Astrocyte (in vitro differentiated cells and primary cell): Measurements from ENCODE around the gene PLD5. TPM values are rescaled to one million over a fixed set of nuclear protein-coding genes. Genes with fewer than 3 reads are reported as not detected.
"Not testable (repeated sequence)": the region's sequence is repeated elsewhere in the genome, so short reads cannot be mapped to it uniquely, and the experiment has no call there.

Source experiments
- DNase-seq: peaks from one replicate; pipeline ENCODE4 v3.0.0-alpha.2; 2010; ENCODE audit warnings: low read depth
- FAIRE-seq: peaks from 2 replicates; lab custom pipeline; 2011; peaks lifted over from hg19 to GRCh38; lab: Jason Lieb, UNC
- H2AFZ ChIP-seq: 2 replicates; pipeline ENCODE4 v1.6.0; 2012; ENCODE audit warnings: low read depth, low read length, inconsistent platforms
- H3K27ac ChIP-seq: 2 replicates; pipeline ENCODE4 v1.5.1; 2011; ENCODE audit warnings: low read depth, low read length, inconsistent platforms
- H3K27me3 ChIP-seq: 2 replicates; pipeline ENCODE4 v1.6.0; 2011; ENCODE audit warnings: low read length, inconsistent platforms; ENCODE audit not compliant: insufficient read depth
- H3K36me3 ChIP-seq: 2 replicates; pipeline ENCODE4 v1.5.1; 2011; ENCODE audit warnings: low read length, inconsistent platforms; ENCODE audit not compliant: insufficient read depth
- H3K4me1 ChIP-seq: 2 replicates; pipeline ENCODE4 v1.5.1; 2011; ENCODE audit warnings: low read length, inconsistent platforms; ENCODE audit not compliant: insufficient read depth
- H3K4me2 ChIP-seq: 2 replicates; pipeline ENCODE4 v1.6.0; 2012; ENCODE audit warnings: low read length, inconsistent platforms
- H3K4me3 ChIP-seq: 2 replicates; pipeline ENCODE4 v1.5.1; 2011; ENCODE audit warnings: low read depth, mild to moderate bottlenecking, low read length, inconsistent platforms; ENCODE audit not compliant: insufficient read depth
- H3K79me2 ChIP-seq: 2 replicates; pipeline ENCODE4 v1.6.0; 2012; ENCODE audit warnings: mild to moderate bottlenecking, low read length, inconsistent platforms; ENCODE audit not compliant: insufficient read depth
- H3K9ac ChIP-seq: 2 replicates; pipeline ENCODE4 v1.6.0; 2012; ENCODE audit warnings: mild to moderate bottlenecking, low read length, inconsistent platforms
- H3K9me3 ChIP-seq: 2 replicates; pipeline ENCODE4 v1.5.1; 2012; ENCODE audit warnings: low read depth, mild to moderate bottlenecking, low read length, inconsistent platforms; ENCODE audit not compliant: insufficient read depth
- H4K20me1 ChIP-seq: 2 replicates; pipeline ENCODE4 v1.6.0; 2012; ENCODE audit warnings: low read length, inconsistent platforms; ENCODE audit not compliant: insufficient read depth
- H3K27ac Mint-ChIP-seq: one replicate; pipeline ENCODE4 v1.8.0; 2021; ENCODE audit warnings: mild to moderate bottlenecking, mixed read lengths; ENCODE audit not compliant: unreplicated experiment
- H3K27me3 Mint-ChIP-seq: one replicate; pipeline ENCODE4 v1.8.0; 2021; ENCODE audit warnings: low read depth, mixed read lengths; ENCODE audit not compliant: unreplicated experiment
- H3K36me3 Mint-ChIP-seq: one replicate; pipeline ENCODE4 v1.8.0; 2021; ENCODE audit warnings: low read depth, mixed read lengths; ENCODE audit not compliant: unreplicated experiment
- H3K4me1 Mint-ChIP-seq: one replicate; pipeline ENCODE4 v1.8.0; 2021; ENCODE audit warnings: low read depth, mixed read lengths; ENCODE audit not compliant: unreplicated experiment
- H3K4me3 Mint-ChIP-seq: one replicate; pipeline ENCODE4 v1.8.0; 2021; ENCODE audit warnings: mild to moderate bottlenecking, moderate library complexity, mixed read lengths; ENCODE audit not compliant: unreplicated experiment
- H3K9me3 Mint-ChIP-seq: one replicate; pipeline ENCODE4 v1.8.0; 2021; ENCODE audit warnings: mild to moderate bottlenecking, mixed read lengths; ENCODE audit not compliant: unreplicated experiment
- CTCF ChIP-seq: IDR thresholded peaks from 2 replicates; pipeline ENCODE4 v1.5.1; 2011; ENCODE audit warnings: low read depth, mild to moderate bottlenecking, inconsistent platforms, low read length, moderate library complexity; ENCODE audit not compliant: insufficient read depth
- EZH2 ChIP-seq: IDR thresholded peaks from 2 replicates; pipeline ENCODE4 v1.6.1; 2012; ENCODE audit warnings: mild to moderate bottlenecking, low read length, inconsistent platforms; ENCODE audit not compliant: insufficient read depth
- total RNA-seq: library from RNA; stranded (reverse); gene quantifications from 2 replicates; pipeline ENCODE4 v1.2.1, GENCODE V29; 2021

Gene PLD5
- total RNA-seq, 1 donor from 2014 or later: 4.9 TPM

GRCh38 chr1:242398351-242398750, 126.1 kb downstream of the PLD5 start:
- DNase-seq (no peak), FAIRE-seq (no peak)
- Histone ChIP-seq H4K20me1 (no peaks in the 10 kb centered on the region), H2AFZ (no peak overlapping the region), H3K4me3 (no peak overlapping the region), H3K9me3 (no peaks in the 10 kb centered on the region), H3K4me1 (no peaks in the 10 kb centered on the region), H3K79me2 (no peaks in the 10 kb centered on the region), H3K36me3 (no peaks in the 10 kb centered on the region), H3K9ac (no peak overlapping the region), H3K4me2 (no peak overlapping the region), H3K27ac (no peak overlapping the region), H3K27me3 (no peaks in the 10 kb centered on the region)
- no peak overlapping the region for H3K27ac Mint-ChIP-seq
- TF ChIP-seq EZH2: no peak
- no peak for TF ChIP-seq CTCF
- no peaks in the 10 kb centered on the region for H3K4me1 Mint-ChIP-seq
- H3K27me3 Mint-ChIP-seq: peaks cover 3% of the 10 kb centered on the region
- no peak overlapping the region for H3K4me3 Mint-ChIP-seq
- peaks cover 3% of the 10 kb centered on the region for H3K9me3 Mint-ChIP-seq
- no peaks in the 10 kb centered on the region for H3K36me3 Mint-ChIP-seq

GRCh38 chr1:242391896-242392295, 132.6 kb downstream of the PLD5 start:
- H3K79me2 ChIP-seq: no peaks in the 10 kb centered on the region

GRCh38 chr1:242376121-242376520, 148.4 kb downstream of the PLD5 start:
- H3K4me1 ChIP-seq, H3K36me3 Mint-ChIP-seq, H3K9me3 Mint-ChIP-seq, H3K4me3 Mint-ChIP-seq, H3K4me3 ChIP-seq, H3K4me2 ChIP-seq, FAIRE-seq, H3K9ac ChIP-seq, H3K79me2 ChIP-seq, DNase-seq, H3K27me3 ChIP-seq, H3K4me1 Mint-ChIP-seq, H2AFZ ChIP-seq, H4K20me1 ChIP-seq, H3K36me3 ChIP-seq, H3K9me3 ChIP-seq, H3K27me3 Mint-ChIP-seq, H3K27ac Mint-ChIP-seq, H3K27ac ChIP-seq: not testable (repeated sequence)

More at GRCh38 chr1:242391896-242392295, 132.6 kb downstream of the PLD5 start:
- TF ChIP-seq EZH2 (no peak), CTCF (no peak)
- Histone ChIP-seq H3K4me3 (no peak overlapping the region), H3K27me3 (no peaks in the 10 kb centered on the region), H3K9ac (no peak overlapping the region), H3K9me3 (no peaks in the 10 kb centered on the region), H3K27ac (no peak overlapping the region), H2AFZ (no peak overlapping the region), H3K36me3 (no peaks in the 10 kb centered on the region), H3K4me1 (no peaks in the 10 kb centered on the region), H4K20me1 (no peaks in the 10 kb centered on the region), H3K4me2 (no peak overlapping the region)
- H3K9me3 Mint-ChIP-seq: peaks cover 4% of the 10 kb centered on the region
- no peak overlapping the region for H3K4me3 Mint-ChIP-seq
- no peak for FAIRE-seq
- H3K4me1 Mint-ChIP-seq: no peaks in the 10 kb centered on the region
- no peaks in the 10 kb centered on the region for H3K27me3 Mint-ChIP-seq
- H3K27ac Mint-ChIP-seq: no peak overlapping the region
- DNase-seq: no peak
- no peaks in the 10 kb centered on the region for H3K36me3 Mint-ChIP-seq

GRCh38 chr1:242350446-242350845, 174.1 kb downstream of the PLD5 start:
- not testable (repeated sequence) for H3K4me3 Mint-ChIP-seq, H3K79me2 ChIP-seq, H3K4me1 ChIP-seq, H3K4me1 Mint-ChIP-seq, H3K27me3 ChIP-seq, H3K36me3 ChIP-seq, DNase-seq, H3K9me3 ChIP-seq, H3K27me3 Mint-ChIP-seq, H3K27ac Mint-ChIP-seq, H3K9ac ChIP-seq, H2AFZ ChIP-seq, H3K27ac ChIP-seq, FAIRE-seq, H3K9me3 Mint-ChIP-seq, H3K4me2 ChIP-seq, H3K36me3 Mint-ChIP-seq, H4K20me1 ChIP-seq, H3K4me3 ChIP-seq
